H1 (cell line): ENCODE data around the gene IGLL1. TPM values are rescaled to one million over a fixed set of nuclear protein-coding genes. Genes with fewer than 3 reads are reported as not detected.
"Not testable (repeated sequence)": the region's sequence is repeated elsewhere in the genome, so short reads cannot be mapped to it uniquely, and the experiment has no call there.

Experiments used
- CTCF ChIA-PET: fragments of 300-600 bp; sonication (Branson Sonifier 250); formaldehyde crosslinking; loops from one replicate; lab custom pipeline; 2021; ENCODE audit not compliant: partially characterized antibody; lab: Charles Lee
- POLR2A ChIA-PET: fragments of 300-600 bp; sonication (Branson Sonifier 250); formaldehyde crosslinking; loops from one replicate; lab custom pipeline; 2021; ENCODE audit warnings: inconsistent platforms; ENCODE audit not compliant: partially characterized antibody; lab: Charles Lee
- DNase-seq, 2 experiments: peaks; one replicate each; pipeline versions ENCODE4 v3.0.0 to v3.0.0-alpha.2; 2010 to 2022; ENCODE audit warnings: low spot score in 2 of 2, low read depth in 1 of 2, mixed read lengths in 1 of 2
- FAIRE-seq: peaks from 2 replicates; lab custom pipeline; 2011; peaks lifted over from hg19 to GRCh38; lab: Jason Lieb, UNC
- H2AFZ ChIP-seq: 2 replicates; pipeline ENCODE4 v1.8.1; 2012; ENCODE audit warnings: low read length, inconsistent platforms
- H2AK5ac ChIP-seq: 2 replicates; pipeline ENCODE4 v1.6.1; 2013; ENCODE audit warnings: low read depth, low read length
- H2BK120ac ChIP-seq: replicated peaks from 2 replicates; pipeline ENCODE3; 2013; ENCODE audit warnings: low read depth, low read length, inconsistent platforms
- H2BK12ac ChIP-seq: 2 replicates; pipeline ENCODE4 v1.6.1; 2013; ENCODE audit warnings: low read depth, low read length
- H2BK15ac ChIP-seq: 2 replicates; pipeline ENCODE4 v1.6.1; 2013; ENCODE audit warnings: low read length
- H2BK20ac ChIP-seq: 2 replicates; pipeline ENCODE4 v1.6.1; 2013; ENCODE audit warnings: low read length
- H2BK5ac ChIP-seq: 2 replicates; pipeline ENCODE4 v1.6.1; 2013; ENCODE audit warnings: low read depth, low read length
- H3K14ac ChIP-seq: 2 replicates; pipeline ENCODE4 v1.6.1; 2013; ENCODE audit warnings: inconsistent platforms; ENCODE audit not compliant: insufficient read length
- H3K18ac ChIP-seq: 2 replicates; pipeline ENCODE4 v1.6.1; 2013; ENCODE audit warnings: low read length; ENCODE audit errors: extremely low read depth
- H3K23ac ChIP-seq: 2 replicates; pipeline ENCODE4 v1.6.1; 2013; ENCODE audit warnings: inconsistent platforms; ENCODE audit not compliant: insufficient read length
- H3K23me2 ChIP-seq: 2 replicates; pipeline ENCODE4 v1.6.1; 2013; ENCODE audit warnings: low read depth, low read length
- H3K27ac ChIP-seq: 2 replicates; pipeline ENCODE4 v1.6.1; 2011; ENCODE audit warnings: low read depth, low read length, inconsistent platforms
- H3K27me3 ChIP-seq, 4 experiments: replicated peaks in 1 of 4; 1 replicate in 1 of 4; 2 replicates in 3 of 4; pipeline versions ENCODE4 v1.6.1 to v1.8.1; 2011 to 2013; ENCODE audit warnings: low read length in 3 of 4, mild to moderate bottlenecking in 3 of 4, inconsistent platforms in 2 of 4, mixed read lengths in 2 of 4, moderate library complexity in 1 of 4; ENCODE audit not compliant: control insufficient read depth in 3 of 4, insufficient read depth in 3 of 4; ENCODE audit errors: extremely low read depth in 1 of 4
- H3K36me3 ChIP-seq, 4 experiments: 2 replicates each; pipeline versions ENCODE4 v1.6.1 to v1.8.1; 2011 to 2013; ENCODE audit warnings: mild to moderate bottlenecking in 4 of 4, low read length in 3 of 4, moderate library complexity in 2 of 4, control low read depth in 1 of 4, inconsistent platforms in 1 of 4; ENCODE audit not compliant: insufficient read depth in 4 of 4, control insufficient read depth in 2 of 4
- H3K4ac ChIP-seq: replicated peaks from 2 replicates; pipeline ENCODE3; 2013; ENCODE audit warnings: low read length, low read depth, mixed read lengths, inconsistent platforms; ENCODE audit not compliant: insufficient read length
- H3K4me1 ChIP-seq, 4 experiments: replicated peaks in 1 of 4; 1 replicate in 1 of 4; 2 replicates in 3 of 4; pipeline versions ENCODE4 v1.6.1 to v1.8.1; 2011 to 2013; ENCODE audit warnings: low read length in 3 of 4, inconsistent platforms in 2 of 4, mixed read lengths in 1 of 4; ENCODE audit not compliant: insufficient read depth in 4 of 4, control insufficient read depth in 3 of 4
- H3K4me2 ChIP-seq, 2 experiments: 2 replicates each; pipeline versions ENCODE4 v1.6.1 to v1.8.1; 2011 to 2013; ENCODE audit warnings: low read depth in 2 of 2, low read length in 2 of 2, control low read depth in 1 of 2, inconsistent platforms in 1 of 2, mild to moderate bottlenecking in 1 of 2; ENCODE audit not compliant: insufficient read depth in 1 of 2
- H3K4me3 ChIP-seq, 4 experiments: fragments of 200-600, 300-600 bp in 1 of 4; sonication (generic), shearing (Covaris generic), sonication (Bioruptor Twin) in 1 of 4; 2 replicates each; pipeline versions ENCODE4 v1.5.1 to v1.8.1; 2011 to 2016; ENCODE audit warnings: low read length in 4 of 4, low read depth in 3 of 4, control low read depth in 2 of 4, inconsistent platforms in 2 of 4, mild to moderate bottlenecking in 2 of 4, mixed read lengths in 1 of 4, moderate library complexity in 1 of 4; ENCODE audit not compliant: insufficient read depth in 2 of 4; ENCODE audit errors: extremely low read depth in 1 of 4
- H3K56ac ChIP-seq: replicated peaks from 2 replicates; pipeline ENCODE3; 2013; ENCODE audit warnings: low read depth, mild to moderate bottlenecking, mixed read lengths, low read length, inconsistent platforms; ENCODE audit not compliant: insufficient read length
- H3K79me1 ChIP-seq: 2 replicates; pipeline ENCODE4 v1.6.1; 2013; ENCODE audit warnings: low read depth, low read length, control low read depth
- H3K79me2 ChIP-seq, 2 experiments: 2 replicates each; pipeline versions ENCODE4 v1.6.1 to v1.8.1; 2012 to 2013; ENCODE audit warnings: low read length in 2 of 2, mild to moderate bottlenecking in 2 of 2, inconsistent platforms in 1 of 2; ENCODE audit not compliant: insufficient read depth in 2 of 2, control insufficient read depth in 1 of 2
- H3K9ac ChIP-seq, 4 experiments: replicated peaks in 1 of 4; 1 replicate in 1 of 4; 2 replicates in 3 of 4; pipeline versions ENCODE4 v1.6.1 to v1.8.1; 2011 to 2013; ENCODE audit warnings: low read depth in 3 of 4, low read length in 3 of 4, control low read depth in 2 of 4, mild to moderate bottlenecking in 2 of 4, moderate library complexity in 2 of 4, inconsistent platforms in 1 of 4; ENCODE audit errors: extremely low read depth in 1 of 4
- H3K9me3 ChIP-seq, 2 experiments: 2 replicates each; pipeline versions ENCODE4 v1.6.1 to v1.8.1; 2012 to 2013; ENCODE audit warnings: mild to moderate bottlenecking in 2 of 2, moderate library complexity in 2 of 2, control low read depth in 1 of 2, inconsistent platforms in 1 of 2, low read depth in 1 of 2, low read length in 1 of 2, mixed read lengths in 1 of 2; ENCODE audit not compliant: insufficient read depth in 2 of 2
- H4K20me1 ChIP-seq, 2 experiments: replicated peaks in 1 of 2; 2 replicates each; pipeline versions ENCODE3 to v1.8.1; 2011 to 2013; ENCODE audit warnings: inconsistent platforms in 2 of 2, low read length in 2 of 2, mild to moderate bottlenecking in 1 of 2; ENCODE audit not compliant: insufficient read depth in 2 of 2, control insufficient read depth in 1 of 2
- H4K5ac ChIP-seq: 2 replicates; pipeline ENCODE4 v1.6.1; 2013; ENCODE audit warnings: low read length, low read depth, mixed read lengths, inconsistent platforms; ENCODE audit not compliant: insufficient read length
- H4K8ac ChIP-seq: 2 replicates; pipeline ENCODE4 v1.8.0; 2013; ENCODE audit warnings: mild to moderate bottlenecking, moderate library complexity, low read length, inconsistent platforms; ENCODE audit not compliant: insufficient read depth; ENCODE audit errors: extremely low read depth
- H4K91ac ChIP-seq: replicated peaks from 2 replicates; pipeline ENCODE3; 2013; ENCODE audit warnings: low read length, mixed read lengths, inconsistent platforms; ENCODE audit not compliant: insufficient read length
- WGBS, 2 experiments: shearing (Covaris generic) in 1 of 2; methylation state at CpG; one replicate each; pipeline versions ENCODE4 v1.1.6 to v1.1.7; 2013 to 2015; ENCODE audit warnings: low lambda C conversion rate in 2 of 2, mixed read lengths in 2 of 2, inconsistent platforms in 1 of 2, low coverage in 1 of 2, missing lambda C conversion rate in 1 of 2; ENCODE audit not compliant: insufficient replicate concordance in 2 of 2, insufficient coverage in 1 of 2, insufficient read length in 1 of 2; ENCODE audit errors: extremely low coverage in 1 of 2, missing lambda C conversion rate in 1 of 2; 5-methylcytosine and 5-hydroxymethylcytosine counted together
- polyA plus RNA-seq, 7 experiments: library from polyadenylated mRNA; depleted of rRNA in 3 of 7; stranded (reverse) in 5 of 7; unstranded in 2 of 7; fragments of >200 nt in 5 of 7; fragments of 200-250 nt in 2 of 7; gene quantifications; 1 replicate in 5 of 7; 2 replicates in 1 of 7; 4 replicates in 1 of 7; pipeline versions ENCODE4 v1.2.1 to v1.2.3, GENCODE V29; 2011 to 2013; ENCODE audit warnings: missing spikeins in 2 of 7, mixed read lengths in 2 of 7
- total RNA-seq: library from RNA; stranded (reverse); fragmentation: NEBNext Ultra II Directional; extraction: Animal tissue kit (Norgen Biotek cat#: 25700); gene quantifications from 2 replicates; pipeline ENCODE4 v1.2.1, GENCODE V29; 2021

The IGLL1 gene
- total and polyA plus RNA-seq, 2 of the 8 experiments (the other 6 are each of a cell fraction or from before 2014, with no cell fraction given) = not detected

DNA sequence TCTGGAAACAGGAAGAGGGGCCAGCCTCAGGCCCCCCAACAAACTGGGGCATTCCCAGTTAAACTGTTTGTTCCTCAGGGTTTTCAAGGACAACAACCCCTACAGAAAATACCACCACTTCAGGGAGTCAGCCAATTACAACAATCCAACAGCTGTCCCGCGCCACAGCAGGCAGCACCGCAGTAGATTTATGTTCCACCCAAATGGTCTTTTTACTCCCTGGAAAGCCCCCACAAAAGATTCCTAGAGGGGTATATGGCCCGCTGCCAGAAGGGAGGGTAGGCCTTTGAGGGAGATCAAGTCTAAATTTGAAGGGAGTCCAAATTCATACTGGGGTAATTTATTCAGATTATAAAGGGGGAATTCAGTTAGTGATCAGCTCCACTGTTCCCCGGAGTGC lies 39.3 kb downstream of the IGLL1 start:
- H3K14ac ChIP-seq, H2BK5ac ChIP-seq, H3K4me2 ChIP-seq, H2AK5ac ChIP-seq, H2AFZ ChIP-seq, H4K8ac ChIP-seq, H3K79me1 ChIP-seq, H3K27ac ChIP-seq, H2BK120ac ChIP-seq, H3K56ac ChIP-seq, H4K20me1 ChIP-seq, DNase-seq, H3K4ac ChIP-seq, H3K18ac ChIP-seq, H4K5ac ChIP-seq, H3K23me2 ChIP-seq, FAIRE-seq, H3K23ac ChIP-seq, H2BK20ac ChIP-seq, H4K91ac ChIP-seq, H3K4me3 ChIP-seq, H3K9ac ChIP-seq, H2BK12ac ChIP-seq, H3K79me2 ChIP-seq, POLR2A ChIA-PET, H2BK15ac ChIP-seq, H3K27me3 ChIP-seq, H3K9me3 ChIP-seq, H3K36me3 ChIP-seq: not testable (repeated sequence)
- peaks cover 8 to 19% (median 14%) of the 10 kb centered on the region in 4 experiments for H3K4me1 ChIP-seq
- CTCF ChIA-PET = interaction anchor here (1.1 to 2.1 kb wide), 5 partner anchors 40 to 155 kb away, joined by 3 to 23 read pairs (median 4); partner anchors contain the start of gene IGLL1
- 88% methylated on average over 5 of the region's 5 CpGs; no CpG with 5 or more reads in 1 of the 2 experiments for WGBS, 2 experiments

DNA sequence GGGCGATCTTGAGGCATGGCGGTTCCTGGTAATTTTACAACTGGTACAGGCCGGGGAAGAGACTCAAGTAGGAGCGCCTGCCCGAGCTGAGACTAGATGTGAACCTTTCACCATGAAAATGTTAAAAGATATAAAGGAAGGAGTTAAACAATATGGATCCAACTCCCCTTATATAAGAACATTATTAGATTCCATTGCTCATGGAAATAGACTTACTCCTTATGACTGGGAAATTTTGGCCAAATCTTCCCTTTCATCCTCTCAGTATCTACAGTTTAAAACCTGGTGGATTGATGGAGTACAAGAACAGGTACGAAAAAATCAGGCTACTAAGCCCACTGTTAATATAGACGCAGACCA lies 40.3 kb downstream of the IGLL1 start:
- H2BK5ac ChIP-seq, H3K56ac ChIP-seq, H3K4ac ChIP-seq, H3K23me2 ChIP-seq, H2BK20ac ChIP-seq, H2AFZ ChIP-seq, H3K9ac ChIP-seq, H2AK5ac ChIP-seq, H3K9me3 ChIP-seq, H3K36me3 ChIP-seq, H3K27ac ChIP-seq, H2BK15ac ChIP-seq, H2BK12ac ChIP-seq, H2BK120ac ChIP-seq, H3K23ac ChIP-seq, H4K8ac ChIP-seq, FAIRE-seq, H3K27me3 ChIP-seq, H3K79me1 ChIP-seq, H3K4me2 ChIP-seq, H3K4me3 ChIP-seq, POLR2A ChIA-PET, H3K14ac ChIP-seq, DNase-seq, H3K18ac ChIP-seq, H4K20me1 ChIP-seq, H4K5ac ChIP-seq, H3K79me2 ChIP-seq, H4K91ac ChIP-seq: not testable (repeated sequence)
- CTCF ChIA-PET = interaction anchor here (1.1 to 1.8 kb wide), 5 partner anchors 28 to 152 kb away, joined by 3 to 6 read pairs (median 4); partner anchors contain the start of gene IGLL1
- H3K4me1 ChIP-seq = peaks cover 18 to 29% (median 20%) of the 10 kb centered on the region in 4 experiments
- 34% methylated on average over 6 of the region's 7 CpGs; no CpG with 5 or more reads in 1 of the 2 experiments for WGBS, 2 experiments
